Lower lobe of right lung (tissue), 2 donors: ENCODE measurements around the gene LAG3. TPM values are rescaled to one million over a fixed set of nuclear protein-coding genes. Genes with fewer than 3 reads are reported as not detected.

ENCODE experiments used
- ATAC-seq, 2 donors: fragments of 200-7000 bp; cut with Tn5 transposase; one replicate each; pipeline ENCODE4 v1.9.1; 2020 to 2022; ENCODE audit warnings: mild to moderate bottlenecking in 2 of 2, moderate library complexity in 2 of 2
- DNase-seq: peaks from one replicate; pipeline ENCODE4 v3.0.0-alpha.2; 2020
- H3K27ac ChIP-seq: fragments of 200-600 bp; one replicate; pipeline ENCODE4 v1.8.0; 2022
- H3K27me3 ChIP-seq: fragments of 200-600 bp; one replicate; pipeline ENCODE4 v1.8.0; 2022; ENCODE audit warnings: low read depth
- H3K36me3 ChIP-seq: fragments of 200-600 bp; one replicate; pipeline ENCODE4 v1.8.0; 2022; ENCODE audit warnings: mild to moderate bottlenecking
- H3K4me1 ChIP-seq: fragments of 200-600 bp; one replicate; pipeline ENCODE4 v1.8.0; 2022
- H3K4me3 ChIP-seq: fragments of 200-600 bp; one replicate; pipeline ENCODE4 v1.8.0; 2022; ENCODE audit warnings: mild to moderate bottlenecking
- H3K9me3 ChIP-seq: fragments of 200-600 bp; one replicate; pipeline ENCODE4 v1.8.0; 2022
- intact Hi-C: fragments of 100-400 bp; cut with DNase I; formaldehyde crosslinking; loops from one replicate; pipeline ENCODE4 v1.11.0; 2022
- total RNA-seq: library from RNA; stranded (reverse); fragmentation: NEBNext Ultra II Directional; extraction: Animal tissue kit (Norgen Biotek cat#: 25700); gene quantifications from one replicate; pipeline ENCODE4 v1.2.1, GENCODE V29; 2021
- TF ChIP-seq, protein P1 (sequence below): fragments of 200-600 bp; IDR thresholded peaks from one replicate; pipeline ENCODE4 v1.8.0; 2022; ENCODE audit warnings: antibody characterized with exemption, mild to moderate bottlenecking
- donor health status: DM: no; HTN: yes; CAD: no; lungs with severe emphysema.

LAG3 gene
- total RNA-seq, 1 donor from 2014 or later = 2.1 TPM

DNA sequence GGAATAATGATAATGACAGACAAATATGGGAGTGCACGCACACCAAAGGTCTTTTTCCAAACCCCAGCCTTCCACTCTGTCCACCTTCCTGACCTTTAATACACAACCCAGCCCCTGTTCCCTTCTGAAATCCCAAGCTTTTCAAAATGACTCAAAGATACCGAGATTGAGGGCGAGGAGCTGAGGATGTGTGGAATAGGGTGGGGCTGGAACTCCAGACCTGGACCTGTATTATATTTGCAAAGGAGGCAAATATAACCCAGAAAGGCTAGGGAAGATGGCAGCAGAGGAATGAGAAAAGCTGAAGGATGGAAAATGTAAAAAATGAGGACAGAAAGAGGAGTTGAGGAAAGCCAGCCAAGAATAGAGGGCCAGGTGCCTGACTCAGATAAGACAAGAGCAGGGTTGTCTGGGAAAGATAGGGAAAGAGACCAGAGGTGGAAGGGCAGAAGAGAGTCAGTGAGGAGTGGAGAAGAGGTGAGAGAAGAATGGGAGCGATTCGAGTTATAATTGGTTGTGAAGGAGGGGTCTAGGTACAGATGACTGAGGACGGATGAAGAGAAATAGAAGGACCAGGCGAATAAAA is 7.2 kb upstream of the LAG3 start:
- Histone ChIP-seq H3K9me3 (no peaks in the 10 kb centered on the region), H3K27me3 (no peaks in the 10 kb centered on the region), H3K36me3 (peaks cover 9% of the 10 kb centered on the region), H3K4me3 (peak overlapping the region; percentile 78), H3K27ac (peak overlapping the region; percentile 84), H3K4me1 (peaks cover 41% of the 10 kb centered on the region)
- intact Hi-C loops = no loop called here
- DNase-seq (no peak), ATAC-seq (no peak)
- TF ChIP-seq, protein P1, sequence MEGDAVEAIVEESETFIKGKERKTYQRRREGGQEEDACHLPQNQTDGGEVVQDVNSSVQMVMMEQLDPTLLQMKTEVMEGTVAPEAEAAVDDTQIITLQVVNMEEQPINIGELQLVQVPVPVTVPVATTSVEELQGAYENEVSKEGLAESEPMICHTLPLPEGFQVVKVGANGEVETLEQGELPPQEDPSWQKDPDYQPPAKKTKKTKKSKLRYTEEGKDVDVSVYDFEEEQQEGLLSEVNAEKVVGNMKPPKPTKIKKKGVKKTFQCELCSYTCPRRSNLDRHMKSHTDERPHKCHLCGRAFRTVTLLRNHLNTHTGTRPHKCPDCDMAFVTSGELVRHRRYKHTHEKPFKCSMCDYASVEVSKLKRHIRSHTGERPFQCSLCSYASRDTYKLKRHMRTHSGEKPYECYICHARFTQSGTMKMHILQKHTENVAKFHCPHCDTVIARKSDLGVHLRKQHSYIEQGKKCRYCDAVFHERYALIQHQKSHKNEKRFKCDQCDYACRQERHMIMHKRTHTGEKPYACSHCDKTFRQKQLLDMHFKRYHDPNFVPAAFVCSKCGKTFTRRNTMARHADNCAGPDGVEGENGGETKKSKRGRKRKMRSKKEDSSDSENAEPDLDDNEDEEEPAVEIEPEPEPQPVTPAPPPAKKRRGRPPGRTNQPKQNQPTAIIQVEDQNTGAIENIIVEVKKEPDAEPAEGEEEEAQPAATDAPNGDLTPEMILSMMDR = no peak

DNA sequence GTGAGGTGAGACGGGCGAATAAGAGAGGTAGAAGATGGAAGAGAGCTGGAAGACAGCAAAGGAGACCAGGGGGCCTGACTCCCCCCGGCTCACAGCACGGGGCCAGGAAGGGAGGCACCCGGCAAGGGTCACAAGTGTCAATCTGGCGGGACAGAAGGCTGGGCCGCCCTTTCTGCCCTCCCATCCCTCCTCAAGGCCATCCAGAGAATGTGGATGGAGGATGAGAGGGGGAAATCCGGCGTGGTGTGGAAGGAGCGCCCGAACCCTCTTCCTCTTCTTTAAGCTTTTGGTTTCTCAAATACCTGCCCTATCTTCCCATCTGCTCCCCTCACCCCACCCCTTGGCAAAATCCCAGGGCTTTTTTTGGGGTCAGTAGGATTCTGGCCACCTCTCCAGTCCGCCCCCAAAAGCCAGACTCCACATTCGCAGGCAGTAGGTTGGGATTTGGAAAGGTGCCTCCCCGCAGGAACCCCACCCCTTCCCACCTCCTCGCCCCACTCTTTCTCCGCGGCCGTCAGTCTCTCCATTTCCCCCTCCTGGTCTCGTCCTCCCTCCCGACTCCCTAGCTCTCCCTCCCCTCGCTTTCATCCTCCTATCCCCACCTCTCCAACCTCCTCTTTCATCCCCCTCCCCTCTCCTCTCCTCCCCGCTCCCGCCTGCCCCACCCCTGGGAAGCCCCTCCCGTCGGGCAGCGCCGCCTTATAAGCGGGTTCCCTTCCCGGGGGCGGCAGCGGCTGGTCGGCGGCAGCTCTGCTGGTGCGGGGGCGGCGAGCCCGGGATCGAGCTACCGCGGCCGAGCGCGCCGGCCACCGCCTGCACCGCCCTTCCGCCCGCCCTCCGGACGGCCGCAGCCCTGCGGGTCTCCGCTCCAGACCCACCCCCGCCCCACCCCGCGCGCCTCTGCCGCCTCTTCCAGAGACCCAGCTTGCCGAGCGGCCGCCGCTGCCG is 6.4 kb upstream of the LAG3 start, which contains the start of gene PTMS:
Gene PTMS (plus strand): TSS at position 730 of the 948 bp plus-strand sequence. CDS start 343 bp downstream, outside the sequence.
- ATAC-seq (peak; percentile 65 to 69), DNase-seq (peak; percentile 84)
- Histone ChIP-seq H3K27ac (peak within 1 kb of the TSS; percentile 84), H3K4me3 (peak within 1 kb of the TSS; percentile 78), H3K9me3 (no peaks in the 10 kb centered on the region), H3K36me3 (peaks cover 17% of the 10 kb centered on the region), H3K4me1 (peaks cover 48% of the 10 kb centered on the region), H3K27me3 (no peaks in the 10 kb centered on the region)
- TF ChIP-seq, protein P1 = no peak
- intact Hi-C loops = no loop called here

DNA sequence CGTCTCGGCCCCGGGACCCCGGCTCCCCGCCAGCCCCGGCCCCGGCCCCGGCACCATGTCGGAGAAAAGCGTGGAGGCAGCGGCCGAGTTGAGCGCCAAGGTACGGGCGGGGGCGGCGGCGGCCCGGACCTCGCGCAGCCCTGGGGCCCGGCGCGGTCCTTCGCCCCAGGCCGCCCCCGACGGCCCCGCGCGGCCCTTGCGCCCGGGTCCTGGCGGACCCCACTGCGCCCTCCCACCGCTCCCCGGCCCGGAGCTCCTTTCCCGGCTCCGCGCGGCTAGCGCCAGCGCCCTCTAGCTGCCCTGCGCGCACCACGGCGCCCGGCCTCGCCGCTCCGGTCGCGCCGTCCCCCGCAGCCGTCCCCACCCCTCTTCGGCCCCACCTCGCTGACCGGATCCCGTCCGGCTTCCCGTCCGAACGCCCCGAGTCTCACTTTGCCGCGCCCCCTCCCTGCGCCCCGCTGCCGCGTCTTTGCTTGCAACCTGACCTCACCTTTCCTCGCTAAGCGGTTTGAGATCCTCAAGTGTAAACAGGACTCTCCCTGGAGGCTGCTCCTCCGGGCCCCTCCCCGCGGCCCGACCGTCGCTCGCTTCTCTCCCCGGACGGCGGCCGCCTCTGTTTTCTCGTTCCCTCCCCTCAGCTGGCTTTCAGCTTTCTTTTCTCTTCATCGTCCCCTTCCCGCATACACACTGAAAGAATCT is 5.5 kb upstream of the LAG3 start:
- peak; percentile 72 to 82 for ATAC-seq
- intact Hi-C loops = no loop called here
- TF ChIP-seq, protein P1 = peak; percentile 55
- Histone ChIP-seq H3K27ac (peak overlapping the region; percentile 84), H3K36me3 (peaks cover 21% of the 10 kb centered on the region), H3K4me1 (peaks cover 57% of the 10 kb centered on the region), H3K27me3 (no peaks in the 10 kb centered on the region), H3K9me3 (no peaks in the 10 kb centered on the region), H3K4me3 (peak overlapping the region; percentile 78)
- DNase-seq = peak; percentile 89

DNA sequence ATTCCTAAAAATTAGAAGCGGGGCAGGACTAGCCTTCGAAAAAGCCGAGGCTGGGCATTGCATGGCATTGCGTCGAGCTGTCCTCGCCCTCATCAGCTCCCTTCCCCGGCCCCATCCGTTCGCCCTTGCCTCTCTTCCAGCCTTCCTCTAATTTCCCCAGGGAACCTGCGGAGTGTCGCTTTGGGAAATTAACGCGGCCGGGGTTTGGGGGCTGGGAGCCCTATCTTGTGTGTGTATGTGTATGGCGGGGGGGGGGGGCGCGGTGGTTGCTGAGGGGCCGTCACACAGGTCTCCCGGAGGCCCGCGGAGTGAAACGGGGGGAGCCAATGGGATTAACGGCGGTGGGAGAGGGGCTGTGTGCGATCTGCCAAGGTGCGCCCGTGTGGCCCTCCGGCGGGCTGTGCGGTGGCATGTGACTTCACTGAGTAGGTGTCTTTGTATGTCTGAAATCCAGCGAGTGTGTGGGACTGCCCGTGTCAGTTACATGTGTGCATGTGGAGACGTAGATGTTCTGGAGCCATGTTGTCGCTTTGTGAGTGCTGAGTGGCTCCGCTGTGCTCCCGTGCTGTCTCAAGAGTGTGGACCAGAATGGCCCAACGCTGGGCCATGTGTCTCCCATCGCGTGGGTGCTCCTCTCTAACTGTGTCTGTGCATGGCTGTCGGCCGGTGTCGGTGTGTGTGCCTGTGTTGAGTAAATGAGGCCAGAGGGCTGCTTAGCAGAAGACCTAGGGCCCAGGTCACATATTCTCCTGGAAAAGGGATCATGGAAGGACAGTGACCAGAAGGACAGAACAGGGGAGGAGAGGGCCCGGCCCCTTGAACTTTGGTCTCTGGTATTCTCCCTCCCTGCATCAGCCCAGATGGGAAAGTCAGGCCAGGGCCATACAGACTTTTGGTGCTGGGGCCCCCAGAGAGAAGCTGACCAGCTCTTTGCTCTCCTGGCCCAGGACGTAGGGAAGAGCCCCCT is 4.7 kb upstream of the LAG3 start:
- ATAC-seq (no peak), DNase-seq (no peak)
- Histone ChIP-seq H3K27me3 (no peaks in the 10 kb centered on the region), H3K9me3 (no peaks in the 10 kb centered on the region), H3K4me3 (peak overlapping the region; percentile 78), H3K36me3 (peaks cover 21% of the 10 kb centered on the region), H3K4me1 (peaks cover 64% of the 10 kb centered on the region), H3K27ac (peak overlapping the region; percentile 84)
- intact Hi-C loops = no loop called here
- TF ChIP-seq, protein P1 = no peak
